Dendritic cell treated with granulocyte-macrophage colony-stimulating factor and Interleukin-4, amounts not matched to agents 40 ng/mL and 50 ng/mL, for 4 days (primary cell): ENCODE results near the gene FUZ.

Source experiments
- H3K27ac Mint-ChIP-seq: one replicate; pipeline ENCODE4 v1.8.0; 2022; ENCODE audit warnings: mild to moderate bottlenecking, mixed read lengths
- H3K27me3 Mint-ChIP-seq: one replicate; pipeline ENCODE4 v1.8.0; 2022; ENCODE audit warnings: mild to moderate bottlenecking, mixed read lengths
- H3K36me3 Mint-ChIP-seq: one replicate; pipeline ENCODE4 v1.8.0; 2022; ENCODE audit warnings: low read depth, mixed read lengths
- H3K4me1 Mint-ChIP-seq: one replicate; pipeline ENCODE4 v1.8.0; 2022; ENCODE audit warnings: low read depth, mixed read lengths
- H3K4me3 Mint-ChIP-seq: one replicate; pipeline ENCODE4 v1.8.0; 2022; ENCODE audit warnings: mild to moderate bottlenecking, moderate library complexity, mixed read lengths
- H3K9me3 Mint-ChIP-seq: one replicate; pipeline ENCODE4 v1.8.0; 2022; ENCODE audit warnings: mixed read lengths
- intact Hi-C: fragments of 100-400 bp; cut with micrococcal nuclease; formaldehyde crosslinking; loops from one replicate; pipeline ENCODE4 v1.15.0; 2022

FUZ gene

DNA sequence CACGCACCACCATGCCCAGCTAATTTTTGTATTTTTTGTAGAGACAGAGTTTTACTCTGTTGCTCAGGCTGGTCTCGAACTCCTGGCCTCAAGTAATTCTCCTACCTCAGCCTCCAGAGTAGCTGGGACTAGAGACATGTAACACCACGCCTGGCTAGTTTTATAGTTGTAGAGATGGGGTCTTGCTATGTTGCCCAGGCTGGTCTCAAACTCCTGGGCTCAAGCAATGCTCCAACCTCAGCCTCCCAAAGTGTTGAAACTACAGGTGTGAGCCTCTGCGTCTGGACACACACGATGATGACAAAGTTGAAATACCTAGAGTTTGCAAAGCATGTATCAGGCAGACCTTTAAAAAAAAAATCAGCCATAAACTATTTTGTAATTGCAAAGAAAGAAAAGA lies 33.3 kb upstream of the FUZ start:
- Mint-ChIP-seq H3K4me3 (no peak overlapping the region), H3K27ac (no peak overlapping the region), H3K4me1 (peaks cover 46% of the 10 kb centered on the region), H3K9me3 (peaks cover 17% of the 10 kb centered on the region), H3K27me3 (no peaks in the 10 kb centered on the region), H3K36me3 (peaks cover 16% of the 10 kb centered on the region)
- intact Hi-C loops = no loop called here

GRCh38 chr19:49845414-49845813 lies 32.3 kb upstream of the FUZ start:
- peaks cover 17% of the 10 kb centered on the region for H3K9me3 Mint-ChIP-seq

GRCh38 chr19:49844138-49845095 lies 31.3 kb upstream of the FUZ start:
- peak overlapping the region; percentile 41 for H3K4me3 Mint-ChIP-seq
- peaks cover 44% of the 10 kb centered on the region for H3K4me1 Mint-ChIP-seq
- H3K9me3 Mint-ChIP-seq = peaks cover 8% of the 10 kb centered on the region
- peak overlapping the region; percentile 64 for H3K27ac Mint-ChIP-seq
- H3K27me3 Mint-ChIP-seq = no peaks in the 10 kb centered on the region
- peaks cover 24% of the 10 kb centered on the region for H3K36me3 Mint-ChIP-seq
- intact Hi-C loops = no loop called here

More at GRCh38 chr19:49845414-49845813, 32.3 kb upstream of the FUZ start:
- Mint-ChIP-seq H3K36me3 (peaks cover 17% of the 10 kb centered on the region), H3K27me3 (no peaks in the 10 kb centered on the region), H3K4me3 (no peak overlapping the region), H3K27ac (peak overlapping the region; percentile 64), H3K4me1 (peaks cover 51% of the 10 kb centered on the region)
- intact Hi-C loops = no loop called here

GRCh38 chr19:49843265-49843664 lies 30.2 kb upstream of the FUZ start:
- Mint-ChIP-seq H3K27ac (no peak overlapping the region), H3K4me1 (peaks cover 35% of the 10 kb centered on the region), H3K36me3 (peaks cover 28% of the 10 kb centered on the region), H3K4me3 (no peak overlapping the region), H3K9me3 (no peaks in the 10 kb centered on the region), H3K27me3 (no peaks in the 10 kb centered on the region)
- intact Hi-C loops = no loop called here

DNA sequence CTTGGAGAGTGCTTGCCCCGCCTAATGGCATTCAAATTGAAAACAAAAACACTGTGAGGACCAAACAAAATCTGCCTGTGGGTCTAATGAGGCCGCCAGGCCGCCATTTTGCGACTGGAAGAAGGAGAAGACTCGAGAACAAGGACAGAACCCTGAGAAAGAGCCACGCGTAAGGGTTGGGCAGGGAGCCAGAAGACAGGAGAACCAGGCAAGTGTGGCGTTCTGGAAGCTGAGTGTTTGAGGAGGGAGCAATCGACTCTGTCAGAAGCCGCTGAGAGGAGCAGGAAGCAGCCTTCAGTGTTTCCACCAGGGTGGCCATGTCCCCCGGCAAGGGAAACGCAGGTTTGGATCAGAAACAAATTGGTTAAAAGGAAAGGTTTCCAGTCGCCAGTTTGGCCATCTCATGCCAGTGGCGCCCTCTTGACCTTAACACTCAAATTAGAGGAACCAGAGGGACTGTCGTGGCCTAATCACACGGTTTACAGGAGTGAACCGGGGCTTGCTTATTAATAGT lies 27.7 kb upstream of the FUZ start:
- Mint-ChIP-seq H3K9me3 (no peaks in the 10 kb centered on the region), H3K4me1 (peaks cover 29% of the 10 kb centered on the region), H3K27ac (no peak overlapping the region), H3K4me3 (no peak overlapping the region), H3K27me3 (no peaks in the 10 kb centered on the region), H3K36me3 (peaks cover 53% of the 10 kb centered on the region)
- intact Hi-C loops = no loop called here

DNA sequence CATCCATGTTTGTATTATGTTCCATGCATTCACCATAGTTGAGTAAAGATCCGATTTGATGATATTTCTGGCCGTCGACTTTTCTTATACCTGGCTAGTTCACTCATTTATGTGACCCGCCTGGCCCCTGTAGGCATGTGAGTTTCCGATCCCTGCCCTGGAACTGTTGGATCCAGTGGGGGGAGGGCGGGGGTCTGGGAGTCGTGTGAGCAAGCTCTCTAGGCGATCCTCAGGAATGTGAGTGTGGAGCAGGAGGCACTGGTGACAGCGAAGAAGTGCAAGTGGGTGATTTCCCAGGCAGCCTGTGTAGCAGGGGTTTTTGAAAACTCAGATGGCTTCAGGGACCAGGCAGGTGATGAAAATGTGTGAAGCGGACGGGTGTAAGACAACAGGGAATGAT lies 27.2 kb upstream of the FUZ start:
- Mint-ChIP-seq H3K36me3 (peaks cover 58% of the 10 kb centered on the region), H3K9me3 (no peaks in the 10 kb centered on the region), H3K4me1 (peaks cover 29% of the 10 kb centered on the region), H3K27me3 (no peaks in the 10 kb centered on the region), H3K27ac (no peak overlapping the region), H3K4me3 (no peak overlapping the region)
- intact Hi-C loops = no loop called here

DNA sequence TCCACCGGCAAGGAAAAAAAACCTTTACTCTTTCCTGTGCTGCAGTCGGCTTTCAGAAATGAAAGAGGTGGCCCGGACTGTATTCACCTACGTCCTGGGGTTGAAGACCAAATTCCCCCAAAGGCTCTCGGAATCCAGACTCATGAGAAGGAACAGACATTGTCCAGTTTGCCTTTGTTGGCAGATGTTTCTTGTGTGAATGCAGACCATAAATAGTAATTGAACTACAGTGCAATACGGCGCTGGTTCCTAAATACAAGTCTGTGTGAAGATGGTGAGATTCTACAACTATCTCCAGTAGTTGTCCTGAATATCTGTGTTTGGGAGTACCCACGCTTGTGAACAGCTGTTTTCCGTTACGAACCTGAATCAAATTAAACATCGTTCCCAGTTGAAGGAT lies 26.6 kb upstream of the FUZ start:
- Mint-ChIP-seq H3K36me3 (peaks cover 64% of the 10 kb centered on the region), H3K4me3 (no peak overlapping the region), H3K27me3 (no peaks in the 10 kb centered on the region), H3K27ac (no peak overlapping the region), H3K9me3 (no peaks in the 10 kb centered on the region), H3K4me1 (peaks cover 23% of the 10 kb centered on the region)
- intact Hi-C loops = no loop called here

- no peaks in the 10 kb centered on the region for H3K27me3 Mint-ChIP-seq
- no peak overlapping the region for H3K27ac Mint-ChIP-seq
- no peaks in the 10 kb centered on the region for H3K9me3 Mint-ChIP-seq
- intact Hi-C loops = no loop called here
- H3K4me1 Mint-ChIP-seq = peaks cover 17% of the 10 kb centered on the region
- H3K36me3 Mint-ChIP-seq = peaks cover 71% of the 10 kb centered on the region
- no peak overlapping the region for H3K4me3 Mint-ChIP-seq
Measured at GRCh38 chr19:49838885-49839588, 25.9 kb upstream of the FUZ start.

DNA sequence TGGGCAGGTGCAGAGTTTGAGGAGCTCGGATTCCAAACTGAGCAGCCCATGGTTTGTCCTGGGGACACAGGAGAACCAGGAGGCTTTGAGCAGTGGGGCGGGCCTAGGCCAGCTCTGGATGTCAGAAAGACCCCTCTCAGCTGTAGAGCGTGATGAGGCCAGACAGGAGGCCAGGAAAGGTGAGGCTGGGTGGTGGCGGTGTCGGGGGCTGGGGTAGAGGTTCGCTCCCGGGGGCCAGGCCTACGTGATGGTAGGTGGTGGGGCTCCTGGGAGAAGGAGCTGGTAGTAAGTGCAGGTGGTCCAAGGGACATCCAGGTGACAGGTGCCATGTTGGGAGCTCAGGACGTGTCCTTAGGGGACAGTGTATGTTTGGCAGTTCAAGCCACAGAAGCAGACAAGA lies 24.3 kb upstream of the FUZ start:
- Mint-ChIP-seq H3K27ac (no peak overlapping the region), H3K4me3 (no peak overlapping the region), H3K9me3 (no peaks in the 10 kb centered on the region), H3K27me3 (no peaks in the 10 kb centered on the region), H3K4me1 (peaks cover 12% of the 10 kb centered on the region), H3K36me3 (peaks cover 87% of the 10 kb centered on the region)
- intact Hi-C loops = no loop called here

DNA sequence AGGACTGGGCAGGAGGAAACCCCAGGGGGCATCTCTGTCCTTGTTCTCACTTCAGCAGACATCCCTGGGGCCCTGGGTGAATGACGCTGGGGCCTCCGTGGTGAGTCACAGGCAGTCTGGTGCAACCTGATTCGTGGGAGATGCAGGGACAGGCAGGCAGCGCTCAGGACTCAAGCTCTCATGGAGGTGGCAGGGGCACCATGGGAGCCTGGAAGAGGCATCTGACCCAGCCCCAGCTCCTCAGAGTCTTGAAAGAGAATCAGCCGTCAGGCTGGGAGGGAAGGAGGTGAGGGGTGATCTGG lies 23.9 kb upstream of the FUZ start:
- Mint-ChIP-seq H3K9me3 (no peaks in the 10 kb centered on the region), H3K36me3 (peaks cover 91% of the 10 kb centered on the region), H3K27me3 (no peaks in the 10 kb centered on the region), H3K27ac (no peak overlapping the region), H3K4me1 (peaks cover 17% of the 10 kb centered on the region), H3K4me3 (no peak overlapping the region)
- intact Hi-C loops = no loop called here

DNA sequence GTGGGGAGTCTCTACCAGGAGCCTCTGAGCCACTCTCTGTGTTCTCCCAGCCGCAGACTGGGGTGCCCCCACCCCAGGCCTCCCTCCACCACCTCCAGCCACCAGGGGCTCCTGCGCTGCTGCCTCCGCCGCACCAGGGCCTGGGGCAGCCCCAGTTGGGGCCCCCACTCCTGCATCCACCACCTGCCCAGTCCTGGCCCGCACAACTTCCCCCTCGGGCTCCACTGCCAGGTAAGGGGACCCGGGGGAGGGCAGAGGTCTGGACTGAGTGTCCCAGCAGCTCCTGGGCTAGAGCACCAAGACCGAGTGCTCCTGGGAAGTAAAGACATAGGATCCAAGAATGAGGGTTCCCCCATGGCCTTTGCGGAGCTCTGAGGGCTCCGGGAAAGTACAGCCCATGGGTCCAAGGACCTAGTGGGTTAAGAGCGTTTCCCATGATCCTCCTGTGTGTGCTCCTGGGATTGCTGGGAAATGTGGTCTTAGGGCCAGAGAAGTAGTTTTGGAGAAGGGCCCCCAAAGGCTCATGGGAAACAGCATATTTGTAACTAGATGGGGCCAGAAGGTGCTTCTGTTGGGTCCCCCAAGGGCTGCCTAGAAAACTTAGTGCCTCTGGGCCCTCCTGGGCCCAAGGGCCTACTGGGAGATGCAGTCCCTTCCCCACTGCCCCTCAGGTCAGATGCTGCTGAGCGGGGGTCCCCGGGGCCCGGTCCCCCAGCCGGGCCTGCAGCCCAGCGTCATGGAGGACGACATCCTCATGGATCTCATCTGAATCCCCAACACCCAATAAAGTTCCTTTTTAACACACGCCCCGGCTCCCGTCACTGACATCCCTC lies 23.3 kb upstream of the FUZ start:
- Mint-ChIP-seq H3K9me3 (no peaks in the 10 kb centered on the region), H3K4me1 (peaks cover 23% of the 10 kb centered on the region), H3K4me3 (no peak overlapping the region), H3K36me3 (peaks cover 97% of the 10 kb centered on the region), H3K27me3 (no peaks in the 10 kb centered on the region), H3K27ac (no peak overlapping the region)
- intact Hi-C loops = no loop called here

DNA sequence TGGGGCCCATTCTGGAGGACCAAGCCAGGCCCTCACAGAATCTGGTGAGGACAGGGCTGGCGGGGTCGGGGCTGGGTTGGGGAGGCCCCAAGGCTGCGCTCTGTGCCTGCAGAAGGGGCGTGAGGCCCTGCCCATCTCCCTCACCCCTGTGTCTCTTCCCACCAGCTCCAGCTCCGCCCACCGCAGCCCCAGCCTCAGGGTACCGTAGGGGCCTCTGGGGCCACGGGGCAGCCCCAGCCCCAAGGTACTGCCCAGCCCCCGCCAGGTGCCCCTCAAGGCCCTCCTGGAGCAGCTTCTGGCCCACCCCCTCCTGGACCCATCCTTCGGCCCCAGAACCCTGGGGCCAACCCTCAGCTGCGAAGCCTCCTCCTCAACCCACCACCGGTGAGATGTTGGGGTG lies 22.5 kb upstream of the FUZ start:
- H3K36me3 Mint-ChIP-seq = peaks cover 100% of the 10 kb centered on the region
- intact Hi-C loops = no loop called here
- H3K4me3 Mint-ChIP-seq = no peak overlapping the region
- H3K27me3 Mint-ChIP-seq = no peaks in the 10 kb centered on the region
- H3K4me1 Mint-ChIP-seq = peaks cover 27% of the 10 kb centered on the region
- H3K27ac Mint-ChIP-seq = no peak overlapping the region
- no peaks in the 10 kb centered on the region for H3K9me3 Mint-ChIP-seq

DNA sequence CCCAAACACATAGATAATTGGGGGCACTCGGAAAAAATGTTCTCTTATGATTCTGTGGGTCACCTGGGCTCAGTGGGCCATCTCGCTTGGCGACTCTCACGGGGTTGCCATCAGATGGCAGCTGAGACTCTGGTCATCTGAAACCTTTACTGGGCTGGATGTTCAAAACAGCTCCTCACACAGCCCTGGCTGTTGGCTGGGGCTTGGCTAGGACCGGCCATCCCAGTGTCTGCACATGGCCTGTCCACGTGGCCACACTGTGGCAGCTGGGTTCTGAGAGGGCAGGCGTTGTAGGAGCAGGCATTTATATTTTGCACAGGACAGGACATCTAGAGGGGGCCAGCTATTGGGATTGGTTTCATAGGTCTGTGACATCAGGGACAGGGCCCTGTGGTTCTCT lies 20.5 kb upstream of the FUZ start:
- intact Hi-C loops = no loop called here
- H3K27ac Mint-ChIP-seq = no peak overlapping the region
- peaks cover 100% of the 10 kb centered on the region for H3K36me3 Mint-ChIP-seq
- peaks cover 29% of the 10 kb centered on the region for H3K4me1 Mint-ChIP-seq
- H3K4me3 Mint-ChIP-seq = no peak overlapping the region
- H3K27me3 Mint-ChIP-seq = no peaks in the 10 kb centered on the region
- no peaks in the 10 kb centered on the region for H3K9me3 Mint-ChIP-seq

DNA sequence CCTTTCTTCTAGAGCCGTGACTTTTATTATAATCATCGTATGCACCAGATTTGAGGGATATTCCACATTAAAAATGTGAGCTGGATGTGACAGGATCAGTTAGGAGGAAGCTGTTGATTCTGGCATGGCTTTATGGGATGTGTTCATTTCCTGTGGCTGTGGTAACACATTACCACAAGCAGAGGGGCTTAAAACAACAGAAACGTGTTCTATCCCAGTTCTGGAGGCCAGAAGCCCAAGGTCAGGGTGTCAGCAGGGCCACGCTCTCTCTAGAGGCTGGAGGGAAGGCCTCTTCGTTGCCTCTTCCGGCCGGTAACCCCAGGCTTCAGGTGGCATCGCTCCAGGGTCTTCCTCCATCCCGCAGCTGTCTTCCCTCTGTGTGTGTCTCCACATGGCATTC lies 19.5 kb upstream of the FUZ start:
- H3K4me3 Mint-ChIP-seq = no peak overlapping the region
- intact Hi-C loops = no loop called here
- peaks cover 100% of the 10 kb centered on the region for H3K36me3 Mint-ChIP-seq
- H3K27ac Mint-ChIP-seq = no peak overlapping the region
- H3K4me1 Mint-ChIP-seq = peaks cover 29% of the 10 kb centered on the region
- H3K9me3 Mint-ChIP-seq = no peaks in the 10 kb centered on the region
- H3K27me3 Mint-ChIP-seq = no peaks in the 10 kb centered on the region
